Esophagus squamous epithelium (tissue), 4 donors: ENCODE data around the gene BTG4.

ENCODE experiments used
- POLR2A ChIP-seq, 4 donors: fragments of 450-650 bp; IDR thresholded peaks; one replicate each; pipeline ENCODE4 v1.6.1; 2017; ENCODE audit warnings: antibody characterized with exemption in 4 of 4, mild to moderate bottlenecking in 4 of 4, moderate library complexity in 3 of 4
- TF ChIP-seq, protein P1 (sequence below), 6 experiments: fragments of 450-650 bp in 4 of 6; fragments of 200-600 bp in 2 of 6; sonication (generic) in 2 of 6; IDR thresholded peaks; one replicate each; pipeline ENCODE4 v1.5.1; 2016 to 2019; ENCODE audit warnings: antibody characterized with exemption in 6 of 6, mild to moderate bottlenecking in 4 of 6, moderate library complexity in 4 of 6

- TF ChIP-seq POLR2A (IDR thresholded peaks at IDR 0.05): peak in 1 of 4 donors; percentile 51
- TF ChIP-seq, protein P1, sequence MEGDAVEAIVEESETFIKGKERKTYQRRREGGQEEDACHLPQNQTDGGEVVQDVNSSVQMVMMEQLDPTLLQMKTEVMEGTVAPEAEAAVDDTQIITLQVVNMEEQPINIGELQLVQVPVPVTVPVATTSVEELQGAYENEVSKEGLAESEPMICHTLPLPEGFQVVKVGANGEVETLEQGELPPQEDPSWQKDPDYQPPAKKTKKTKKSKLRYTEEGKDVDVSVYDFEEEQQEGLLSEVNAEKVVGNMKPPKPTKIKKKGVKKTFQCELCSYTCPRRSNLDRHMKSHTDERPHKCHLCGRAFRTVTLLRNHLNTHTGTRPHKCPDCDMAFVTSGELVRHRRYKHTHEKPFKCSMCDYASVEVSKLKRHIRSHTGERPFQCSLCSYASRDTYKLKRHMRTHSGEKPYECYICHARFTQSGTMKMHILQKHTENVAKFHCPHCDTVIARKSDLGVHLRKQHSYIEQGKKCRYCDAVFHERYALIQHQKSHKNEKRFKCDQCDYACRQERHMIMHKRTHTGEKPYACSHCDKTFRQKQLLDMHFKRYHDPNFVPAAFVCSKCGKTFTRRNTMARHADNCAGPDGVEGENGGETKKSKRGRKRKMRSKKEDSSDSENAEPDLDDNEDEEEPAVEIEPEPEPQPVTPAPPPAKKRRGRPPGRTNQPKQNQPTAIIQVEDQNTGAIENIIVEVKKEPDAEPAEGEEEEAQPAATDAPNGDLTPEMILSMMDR (IDR thresholded peaks at IDR 0.05): no peak
Observed at GRCh38 chr11:111540114-111540936, 28.1 kb upstream of the BTG4 start, which contains the start of gene LAYN.
